GM18498 (cell line): Measurements from ENCODE around the gene VPS39.

Source experiments
- ATAC-seq: cut with Tn5 transposase; IDR thresholded peaks from one replicate; pipeline ENCODE4 v1.9.1; 2021; ENCODE audit warnings: mild to moderate bottlenecking, moderate library complexity; ENCODE audit not compliant: unreplicated experiment

Gene VPS39

GRCh38 chr15:42145546-42146455, 62.3 kb downstream of the VPS39 start:
- ATAC-seq, result no peak

GRCh38 chr15:42144841-42145375, 63.2 kb downstream of the VPS39 start:
- no peak for ATAC-seq

DNA sequence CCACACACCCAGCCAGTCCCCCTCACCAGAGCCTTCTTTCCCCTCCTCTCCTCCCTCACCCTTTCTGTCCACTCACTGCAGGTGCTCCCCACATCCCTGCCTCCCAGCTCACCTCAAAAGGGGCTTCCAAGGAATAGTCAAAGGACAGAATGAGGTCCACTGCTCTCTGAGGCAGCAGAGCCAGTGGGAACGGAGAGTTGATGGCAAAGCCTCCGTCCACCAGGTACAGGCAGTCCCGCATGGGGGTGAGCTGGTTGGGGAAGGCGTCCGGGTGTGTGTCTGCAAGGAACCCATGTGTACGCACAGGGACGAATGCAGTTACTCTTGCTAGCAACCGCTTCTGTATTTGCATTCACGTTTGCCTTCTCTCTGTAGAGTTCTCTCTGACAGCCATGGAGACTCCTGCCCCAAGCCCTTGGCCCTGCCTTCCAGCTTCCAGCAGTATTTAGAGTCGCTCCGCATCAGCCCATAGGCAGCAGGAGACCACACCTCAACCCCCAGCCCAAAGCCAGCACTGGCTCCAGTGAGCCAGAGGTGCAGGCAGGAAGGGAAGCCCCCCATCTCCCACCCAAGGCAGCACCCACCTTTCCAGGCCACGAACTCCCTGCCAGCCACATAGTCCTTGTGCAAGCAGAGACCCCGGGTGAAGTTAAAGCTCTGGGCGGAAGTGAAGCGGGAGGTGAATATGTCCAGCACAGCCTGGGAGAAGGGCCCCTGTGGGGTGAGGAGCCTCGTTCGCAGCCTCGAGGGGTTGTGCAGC, 64.1 kb downstream of the VPS39 start:
- no peak for ATAC-seq

DNA sequence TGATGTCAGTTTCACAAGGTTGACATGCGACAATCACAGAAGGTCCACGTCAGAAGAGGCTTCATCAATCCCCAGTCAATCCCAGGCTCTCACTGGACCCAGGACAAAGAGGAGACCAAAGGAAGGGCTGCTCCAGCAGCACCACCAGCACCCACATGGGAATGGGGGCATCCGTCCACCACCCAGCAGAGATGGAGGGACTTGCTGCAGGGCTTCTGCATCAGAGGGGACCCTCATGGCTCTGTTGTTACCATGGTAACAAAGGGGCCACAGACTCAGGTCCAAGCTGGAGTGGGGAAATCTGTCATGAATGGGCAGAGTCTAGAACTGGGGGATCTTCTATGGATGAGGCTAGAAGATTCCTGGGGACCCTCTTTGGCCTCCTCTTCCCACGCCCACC, 64.7 kb downstream of the VPS39 start:
- ATAC-seq, result no peak

GRCh38 chr15:42141795-42142667, 66.1 kb downstream of the VPS39 start:
- ATAC-seq, result no peak

GRCh38 chr15:42141246-42141645, 66.9 kb downstream of the VPS39 start:
- ATAC-seq, result no peak

DNA sequence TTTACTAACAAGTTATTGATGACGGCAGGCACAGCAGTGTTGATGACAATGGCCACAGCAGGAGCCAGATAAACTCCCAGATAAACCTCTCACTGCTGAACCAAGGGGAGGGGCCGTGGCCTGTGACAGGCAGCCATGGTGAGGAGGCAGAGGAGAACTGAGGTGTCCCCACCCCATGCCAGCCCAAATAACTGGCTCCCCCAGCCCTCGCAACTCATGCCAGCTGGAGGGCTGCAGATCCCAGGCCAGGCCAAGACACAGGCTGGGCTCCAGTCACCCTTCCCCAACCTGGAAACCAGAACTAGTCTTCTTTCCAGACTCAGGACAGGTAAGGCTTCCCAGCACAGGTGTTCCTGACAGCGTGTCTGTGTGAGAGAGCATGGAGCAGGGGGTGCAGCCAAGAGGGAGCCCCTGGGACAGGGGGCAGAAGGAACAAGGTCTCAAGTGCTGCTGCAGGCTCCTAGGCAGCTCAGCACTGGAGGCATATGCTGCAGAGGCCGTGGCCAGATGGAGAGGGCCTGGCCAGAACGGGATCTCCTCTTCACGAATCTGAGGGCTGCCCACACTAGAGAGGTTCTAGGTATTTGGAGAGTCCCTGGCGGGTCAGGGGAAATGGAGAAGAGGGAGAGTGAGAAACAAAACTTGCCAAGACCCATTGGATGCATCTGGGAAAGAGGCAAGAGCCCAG, 67.6 kb downstream of the VPS39 start:
- no peak for ATAC-seq

GRCh38 chr15:42139596-42139995, 68.5 kb downstream of the VPS39 start:
- no peak for ATAC-seq

- no peak for ATAC-seq
Measured at GRCh38 chr15:42138968-42139386, 69.1 kb downstream of the VPS39 start.

DNA sequence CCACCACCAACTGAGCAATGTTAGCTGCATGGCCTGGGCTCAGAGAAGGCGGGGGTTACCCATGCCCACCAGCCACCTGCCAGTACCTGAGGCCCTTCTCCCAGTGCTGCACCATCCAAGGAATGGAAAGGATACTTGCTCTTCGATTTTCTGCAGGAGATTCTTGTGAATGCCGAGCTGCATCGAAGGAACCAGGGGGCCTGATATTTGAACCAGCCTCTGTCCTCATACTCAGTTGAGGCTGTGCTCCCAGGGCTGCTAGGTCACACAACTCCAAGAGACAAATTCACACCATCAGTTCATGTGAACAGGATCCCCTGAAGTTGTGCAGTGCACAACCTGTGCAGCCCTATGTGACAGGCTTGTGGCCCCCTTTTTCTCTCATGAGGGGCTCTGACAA, 69.7 kb downstream of the VPS39 start:
- no peak for ATAC-seq

DNA sequence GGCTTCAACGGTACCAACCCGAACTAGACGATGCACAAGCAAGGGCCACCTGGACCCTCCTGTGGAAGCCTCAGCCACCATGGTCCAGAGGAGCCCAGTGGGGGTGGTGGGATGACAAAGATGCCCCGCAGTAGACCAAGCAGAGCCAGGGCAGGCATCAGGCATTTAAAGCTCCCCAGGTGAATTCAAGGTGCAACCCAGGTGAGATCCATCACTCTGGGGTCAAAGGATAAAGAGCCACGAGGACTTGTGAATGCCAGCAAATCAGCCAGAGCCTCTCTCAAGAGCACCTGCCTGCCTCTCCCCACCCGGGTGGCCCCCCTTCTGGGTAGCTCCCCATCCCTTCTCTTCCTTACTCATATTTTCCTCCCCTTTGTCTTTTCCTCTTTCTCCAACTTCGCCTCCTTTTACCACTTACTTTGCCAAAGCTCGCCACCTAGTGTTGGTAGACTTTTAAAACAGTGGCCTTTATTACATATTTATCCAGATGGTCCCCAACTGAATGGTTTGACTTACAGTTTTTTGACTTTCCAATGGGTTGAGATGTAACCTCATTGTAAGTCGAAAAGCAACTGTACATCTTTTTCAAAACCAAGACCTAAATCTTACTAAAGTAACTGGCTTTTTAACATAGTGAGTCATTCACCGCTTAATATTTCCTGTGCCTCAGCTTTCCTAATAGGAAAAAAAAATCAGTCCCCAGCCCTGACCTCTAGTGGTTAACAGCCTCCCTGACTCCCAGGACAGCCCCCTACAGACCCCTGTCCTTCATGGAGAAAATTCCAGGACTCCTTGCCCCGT, 70.4 kb downstream of the VPS39 start:
- ATAC-seq, result no peak

DNA sequence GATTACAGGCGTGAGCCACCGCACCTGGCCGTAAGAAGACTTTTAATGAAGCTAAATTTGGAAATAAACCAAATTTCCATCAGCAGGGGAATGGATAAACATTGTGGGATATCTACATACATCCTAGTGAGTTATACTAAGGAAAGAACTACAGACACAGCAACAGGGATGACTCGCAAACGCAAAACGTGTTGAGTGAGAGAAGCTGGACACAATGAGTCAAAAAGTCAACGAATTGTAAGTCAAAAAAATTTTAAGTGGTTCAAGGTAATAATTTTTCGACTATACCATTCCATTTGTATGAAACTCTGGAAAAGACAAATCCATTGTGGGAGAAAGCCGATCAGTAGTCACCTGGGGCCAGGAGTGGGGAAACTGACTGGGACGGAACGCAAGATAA, 71.6 kb downstream of the VPS39 start:
- no peak for ATAC-seq

GRCh38 chr15:42135351-42135750, 72.8 kb downstream of the VPS39 start:
- no peak for ATAC-seq

DNA sequence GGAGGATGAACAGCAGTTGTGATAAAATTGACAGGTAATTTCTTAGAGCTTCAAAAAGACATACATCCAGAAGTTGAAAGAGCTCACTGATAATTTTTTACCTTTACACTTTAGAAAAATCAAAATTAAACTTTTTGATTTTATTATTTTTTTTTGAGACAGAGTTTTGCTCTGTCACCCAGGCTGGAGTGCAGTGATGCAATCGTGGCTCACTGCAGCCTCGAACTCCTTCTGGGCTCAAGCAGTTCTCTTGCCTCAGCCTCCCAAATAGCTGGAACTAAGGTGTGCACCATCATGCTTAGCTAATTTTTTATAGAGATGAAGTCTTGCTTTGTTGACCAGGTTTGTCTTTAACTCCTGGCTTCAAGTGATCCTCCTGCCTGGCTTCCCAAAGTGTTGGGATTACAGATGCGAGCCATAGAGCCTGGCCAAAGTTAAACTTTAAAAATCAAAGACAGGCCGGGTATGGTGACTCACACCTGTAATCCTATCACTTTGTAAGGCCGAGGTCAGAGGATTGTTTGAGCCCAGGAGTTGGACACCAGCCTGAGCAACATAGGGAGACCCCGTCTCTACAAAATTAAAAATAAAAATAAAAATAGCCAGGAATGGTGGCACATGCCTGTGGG, 73.4 kb downstream of the VPS39 start:
- no peak for ATAC-seq

GRCh38 chr15:42133886-42134502, 74.1 kb downstream of the VPS39 start:
- no peak for ATAC-seq

GRCh38 chr15:42133356-42133755, 74.7 kb downstream of the VPS39 start:
- ATAC-seq, result no peak

DNA sequence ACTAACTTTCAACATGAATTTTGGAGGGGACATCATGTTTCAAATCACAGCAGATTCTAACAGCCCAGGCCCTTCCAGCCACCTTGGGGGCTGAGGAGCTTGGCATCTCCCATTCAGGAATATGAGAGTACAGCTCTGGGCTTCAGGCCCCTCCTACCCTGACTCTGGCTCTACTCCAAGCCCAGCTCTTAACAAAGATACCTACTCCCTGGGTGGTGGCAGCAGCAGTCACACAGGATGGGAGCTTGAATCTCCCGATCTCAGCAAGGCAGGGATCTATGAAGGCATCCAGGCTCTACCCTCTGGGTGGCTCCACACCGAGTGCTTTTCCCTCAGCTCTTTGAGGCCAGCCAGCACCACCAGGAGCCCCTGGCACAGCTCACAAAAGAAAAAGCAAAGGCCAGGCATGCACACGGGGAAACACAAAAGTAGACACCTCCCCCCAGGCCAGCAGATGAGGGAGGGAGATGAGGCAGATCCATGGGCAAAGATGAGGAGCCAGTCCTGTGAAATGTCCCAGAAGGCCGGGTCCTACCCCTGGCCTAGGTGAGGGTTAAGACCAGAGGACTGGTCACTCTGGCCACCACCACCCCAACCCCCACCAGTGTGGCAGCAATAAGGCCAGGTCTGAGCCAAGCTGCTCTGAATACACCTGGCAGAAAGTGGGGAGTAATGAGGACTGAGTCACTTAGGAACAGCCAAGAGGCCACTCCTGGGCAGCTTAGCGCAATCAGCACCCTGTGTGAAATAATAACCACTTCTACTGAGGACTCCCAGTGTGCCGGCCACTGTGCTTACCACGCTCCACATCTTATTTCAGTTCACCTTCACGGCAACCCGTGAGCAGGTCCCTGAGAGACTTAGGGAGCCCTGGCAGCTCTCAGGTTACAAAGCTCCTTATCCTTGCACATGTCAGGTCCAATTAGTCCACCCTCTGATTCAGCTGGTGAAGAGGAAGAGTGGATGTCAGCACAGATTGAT, 76.0 kb downstream of the VPS39 start:
- no peak for ATAC-seq
